ENCODE data around the gene SPPL3. TPM values are rescaled to one million over a fixed set of nuclear protein-coding genes. Genes with fewer than 3 reads are reported as not detected.

Gene SPPL3
- total RNA-seq, 1 experiment from 2014 or later: 39.7 TPM

GRCh38 chr12:120749256-120749655 lies 154.9 kb downstream of the SPPL3 start:
- POLR2A ChIA-PET: no interaction called here
- no peak for DNase-seq (ENCODE audit: low read depth, low spot score)
- no peaks in the 10 kb centered on the region for H3K9me3 ChIP-seq (ENCODE audit: control insufficient read depth in 1 of 2, insufficient read depth in 1 of 2, low read depth in 1 of 2, low read length in 2 of 2)
- no peak overlapping the region for H3K4me3 ChIP-seq (replicated peaks in 1 of 2; ENCODE audit: low read depth in 1 of 2, low read length in 2 of 2)
- BruUV-seq (replicated peaks): no TSS peak
- intact Hi-C loops (cut with micrococcal nuclease): no loop called here
- no peaks in the 10 kb centered on the region for H3K27me3 ChIP-seq (ENCODE audit: insufficient read depth, low read length)
- H3K4me1 ChIP-seq (ENCODE audit: control insufficient read depth in 1 of 2, insufficient read depth in 2 of 2, low read length in 2 of 2): peaks cover 3 to 11% of the 10 kb centered on the region in 2 experiments; a peak in 3 of 4 replicates
- TF ChIP-seq, protein P1, sequence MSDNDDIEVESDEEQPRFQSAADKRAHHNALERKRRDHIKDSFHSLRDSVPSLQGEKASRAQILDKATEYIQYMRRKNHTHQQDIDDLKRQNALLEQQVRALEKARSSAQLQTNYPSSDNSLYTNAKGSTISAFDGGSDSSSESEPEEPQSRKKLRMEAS (IDR thresholded peaks at IDR 0.05): no peak
- TF ChIP-seq, protein P2, sequence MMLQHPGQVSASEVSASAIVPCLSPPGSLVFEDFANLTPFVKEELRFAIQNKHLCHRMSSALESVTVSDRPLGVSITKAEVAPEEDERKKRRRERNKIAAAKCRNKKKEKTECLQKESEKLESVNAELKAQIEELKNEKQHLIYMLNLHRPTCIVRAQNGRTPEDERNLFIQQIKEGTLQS (IDR thresholded peaks at IDR 0.05): no peak
- TF ChIP-seq ELF1 (IDR thresholded peaks at IDR 0.05; ENCODE audit: borderline replicate concordance, low read depth) (no peak), CBX3 (IDR thresholded peaks at IDR 0.05; ENCODE audit: low read depth) (no peak), JUND (IDR thresholded peaks at IDR 0.05) (no peak), EZH2 (IDR thresholded peaks at IDR 0.05) (no peak), EZH2phosphoT487 (IDR thresholded peaks at IDR 0.05; ENCODE audit: borderline replicate concordance) (no peak), CEBPB (IDR thresholded peaks at IDR 0.05; ENCODE audit: low read depth) (no peak)
- no peak overlapping the region for H3K27ac ChIP-seq (ENCODE audit: low read depth, low read length)
- no peak overlapping the region for H2AFZ ChIP-seq (ENCODE audit: low read depth, low read length, poor library complexity, severe bottlenecking)
- H3K36me3 ChIP-seq (ENCODE audit: control insufficient read depth in 1 of 2, insufficient read depth in 2 of 2, low read length in 2 of 2): no peaks in the 10 kb centered on the region
- no peaks in the 10 kb centered on the region for H3K9me2 ChIP-seq (ENCODE audit: insufficient read depth)
- H3K9ac ChIP-seq (ENCODE audit: low read length): no peak overlapping the region
- H3K79me2 ChIP-seq (ENCODE audit: insufficient read depth, low read length): no peaks in the 10 kb centered on the region
- CTCF ChIA-PET: no interaction called here
- RAD21 ChIA-PET (ENCODE audit: low non-redundant PET in 1 of 2, low total read pairs in 2 of 2, uncharacterized antibody in 2 of 2, unreplicated experiment in 2 of 2): no interaction called here
- no peak for ATAC-seq
- H4K20me1 ChIP-seq (ENCODE audit: insufficient read depth): no peaks in the 10 kb centered on the region
- no peak overlapping the region for H3K4me2 ChIP-seq (ENCODE audit: low read length)

DNA sequence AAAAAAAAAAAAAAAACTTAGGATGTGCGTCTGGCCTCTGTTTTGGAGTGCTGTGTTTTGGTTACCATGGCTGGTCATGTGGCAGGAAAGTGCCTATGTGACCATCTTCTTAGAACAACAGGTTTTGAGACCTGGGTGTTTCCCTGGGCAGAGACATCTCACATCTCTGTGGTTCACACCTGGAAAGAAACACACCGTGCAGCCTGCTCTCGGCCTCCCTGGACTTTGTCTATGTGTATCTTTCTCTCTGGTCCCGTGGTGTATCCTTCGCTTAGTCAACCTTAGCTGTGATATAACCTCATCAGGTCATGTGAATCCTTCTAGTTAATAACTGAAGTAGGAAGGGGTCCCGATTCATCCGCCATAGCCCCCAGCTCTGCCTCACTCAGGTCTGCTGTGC lies 155.9 kb downstream of the SPPL3 start:
- no peaks in the 10 kb centered on the region for H4K20me1 ChIP-seq (ENCODE audit: insufficient read depth)
- no peaks in the 10 kb centered on the region for H3K9me3 ChIP-seq (ENCODE audit: control insufficient read depth in 1 of 2, insufficient read depth in 1 of 2, low read depth in 1 of 2, low read length in 2 of 2)
- no peak for TF ChIP-seq SIN3A (IDR thresholded peaks at IDR 0.05; ENCODE audit: low read depth)
- no peak for TF ChIP-seq FOSL1 (IDR thresholded peaks at IDR 0.05; ENCODE audit: low read depth)
- no peak for TF ChIP-seq EZH2phosphoT487 (IDR thresholded peaks at IDR 0.05; ENCODE audit: borderline replicate concordance)
- TF ChIP-seq SP1 (IDR thresholded peaks at IDR 0.05; ENCODE audit: low read depth): no peak
- TF ChIP-seq POLR2AphosphoS5 (IDR thresholded peaks at IDR 0.05; ENCODE audit: low read depth, low read length): no peak
- no peak for TF ChIP-seq ZNF274 (IDR thresholded peaks at IDR 0.05; ENCODE audit: low read depth, low read length)
- no peak for TF ChIP-seq YY1 (IDR thresholded peaks at IDR 0.05; ENCODE audit: extremely low read depth, insufficient replicate concordance, low read depth, low read length)
- TF ChIP-seq ZFX (IDR thresholded peaks at IDR 0.05): no peak
- no peak for TF ChIP-seq RAD21 (IDR thresholded peaks at IDR 0.05; ENCODE audit: low read depth)
- TF ChIP-seq CBX3 (IDR thresholded peaks at IDR 0.05; ENCODE audit: low read depth): no peak
- TF ChIP-seq POLR2A (IDR thresholded peaks at IDR 0.05; ENCODE audit: borderline replicate concordance, extremely low read depth, insufficient read depth, insufficient read length): no peak
- TF ChIP-seq, protein P1 (IDR thresholded peaks at IDR 0.05): no peak
- TF ChIP-seq SRF (IDR thresholded peaks at IDR 0.05; ENCODE audit: low read depth): no peak
- TF ChIP-seq TCF7L2 (IDR thresholded peaks at IDR 0.05; ENCODE audit: borderline replicate concordance, extremely low read depth, insufficient read depth, insufficient read length): no peak
- TF ChIP-seq EGR1 (IDR thresholded peaks at IDR 0.05; ENCODE audit: low read depth): no peak
- TF ChIP-seq, protein P2 (IDR thresholded peaks at IDR 0.05): no peak
- TF ChIP-seq JUND (IDR thresholded peaks at IDR 0.05): no peak
- H3K27ac ChIP-seq (ENCODE audit: low read depth, low read length): no peak overlapping the region
- RAD21 ChIA-PET (ENCODE audit: low non-redundant PET in 1 of 2, low total read pairs in 2 of 2, uncharacterized antibody in 2 of 2, unreplicated experiment in 2 of 2): no interaction called here
- intact Hi-C loops (cut with micrococcal nuclease): no loop called here
- peaks cover 3 to 11% of the 10 kb centered on the region in 2 experiments; a peak in 3 of 4 replicates for H3K4me1 ChIP-seq (ENCODE audit: control insufficient read depth in 1 of 2, insufficient read depth in 2 of 2, low read length in 2 of 2)
- no peak overlapping the region for H3K4me2 ChIP-seq (ENCODE audit: low read length)
- DNase-seq (ENCODE audit: low read depth, low spot score): no peak
- no peaks in the 10 kb centered on the region for H3K79me2 ChIP-seq (ENCODE audit: insufficient read depth, low read length)
- H3K9me2 ChIP-seq (ENCODE audit: insufficient read depth): no peaks in the 10 kb centered on the region
- 0 out of 2 replicates have a peak, but pooled peaks have one; percentile 10 for ATAC-seq
- no peaks in the 10 kb centered on the region for H3K36me3 ChIP-seq (ENCODE audit: control insufficient read depth in 1 of 2, insufficient read depth in 2 of 2, low read length in 2 of 2)
- no TSS peak for BruUV-seq (replicated peaks)
- H3K9ac ChIP-seq (ENCODE audit: low read length): no peak overlapping the region
- POLR2A ChIA-PET: no interaction called here
- CTCF ChIA-PET: no interaction called here
- no peaks in the 10 kb centered on the region for H3K27me3 ChIP-seq (ENCODE audit: insufficient read depth, low read length)
- H3K4me3 ChIP-seq (replicated peaks in 1 of 2; ENCODE audit: low read depth in 1 of 2, low read length in 2 of 2): no peak overlapping the region
- H2AFZ ChIP-seq (ENCODE audit: low read depth, low read length, poor library complexity, severe bottlenecking): no peak overlapping the region

All from HCT116 (cell line).